22Rv1 (cell line): ENCODE measurements around the gene FRRS1L.

Experiments
- CTCF ChIP-seq: fragments of 450-650 bp; IDR thresholded peaks from 2 replicates; pipeline ENCODE4 v1.5.1; 2017; ENCODE audit warnings: mild to moderate bottlenecking
- ZFX ChIP-seq: fragments of 450-650 bp; IDR thresholded peaks from 2 replicates; pipeline ENCODE4 v1.6.1; 2017; ENCODE audit warnings: antibody characterized with exemption, borderline replicate concordance

DNA sequence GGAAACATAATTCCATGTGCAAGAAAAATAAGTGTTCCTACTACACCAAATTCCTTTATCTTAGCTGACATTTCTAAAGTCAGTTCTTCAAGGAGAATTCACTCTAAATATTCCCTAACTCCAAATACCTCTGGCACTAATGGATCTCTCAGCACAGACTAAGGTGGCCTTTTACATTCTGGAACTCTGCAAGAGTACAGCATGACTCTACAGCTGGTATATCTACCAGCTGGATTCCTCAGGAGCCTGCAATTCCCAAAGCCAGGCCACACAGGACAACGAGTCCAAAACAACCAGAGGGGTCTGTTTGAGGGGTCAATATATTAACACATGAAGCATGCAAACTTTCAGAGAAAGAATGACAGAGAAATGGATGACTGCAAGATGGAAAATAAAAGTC lies 74.5 kb downstream of the FRRS1L start:
- TF ChIP-seq CTCF (no peak), ZFX (no peak)
